Measurements from ENCODE around the gene HS6ST2.

Gene HS6ST2

GRCh38 chrX:132810488-132810887, 147.9 kb downstream of the HS6ST2 start:
- peak overlapping the region; percentile 51 for H3K27ac ChIP-seq

GRCh38 chrX:132809581-132809980, 148.8 kb downstream of the HS6ST2 start:
- no peak for DNase-seq (ENCODE audit: low read depth, low spot score)
- H3K27ac ChIP-seq = peak overlapping the region; percentile 51

More at GRCh38 chrX:132810488-132810887, 147.9 kb downstream of the HS6ST2 start:
- peak; percentile 36 for DNase-seq (ENCODE audit: low read depth, low spot score)

- no peak overlapping the region for H3K27ac ChIP-seq
- no peak for DNase-seq (ENCODE audit: low read depth, low spot score)
These were observed 150.9 kb downstream of the HS6ST2 start for GRCh38 chrX:132807411-132808030.

DNA sequence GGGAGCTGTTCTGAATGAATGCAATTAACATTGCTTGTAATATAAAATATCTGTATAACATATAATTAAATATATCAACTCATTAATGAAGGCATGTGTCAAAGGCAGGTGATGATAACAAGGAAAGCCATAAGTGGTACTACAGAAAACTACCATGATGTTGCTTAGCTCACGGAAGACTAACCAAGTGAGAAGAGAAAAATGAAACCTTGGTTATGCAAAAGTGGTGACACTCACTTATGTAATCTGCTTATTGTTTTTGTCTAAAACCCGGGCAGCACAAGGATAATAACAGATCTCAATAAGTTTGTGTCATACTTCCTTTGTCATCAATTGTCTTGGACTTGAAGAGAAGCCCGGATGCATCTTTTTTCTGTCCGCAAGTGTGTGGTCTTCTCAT, 156.4 kb downstream of the HS6ST2 start:
- DNase-seq (ENCODE audit: low read depth, low spot score) = no peak
- H3K27ac ChIP-seq = no peak overlapping the region

GRCh38 chrX:132795181-132795580, 163.2 kb downstream of the HS6ST2 start:
- no peak for DNase-seq (ENCODE audit: low read depth, low spot score)
- H3K27ac ChIP-seq = no peak overlapping the region

- H3K27ac ChIP-seq = no peak overlapping the region
- DNase-seq (ENCODE audit: low read depth, low spot score) = no peak
These were observed 166.7 kb downstream of the HS6ST2 start for GRCh38 chrX:132791714-132792113.

GRCh38 chrX:132790329-132790728, 168.1 kb downstream of the HS6ST2 start:
- H3K27ac ChIP-seq = no peak overlapping the region
- DNase-seq (ENCODE audit: low read depth, low spot score) = no peak

DNA sequence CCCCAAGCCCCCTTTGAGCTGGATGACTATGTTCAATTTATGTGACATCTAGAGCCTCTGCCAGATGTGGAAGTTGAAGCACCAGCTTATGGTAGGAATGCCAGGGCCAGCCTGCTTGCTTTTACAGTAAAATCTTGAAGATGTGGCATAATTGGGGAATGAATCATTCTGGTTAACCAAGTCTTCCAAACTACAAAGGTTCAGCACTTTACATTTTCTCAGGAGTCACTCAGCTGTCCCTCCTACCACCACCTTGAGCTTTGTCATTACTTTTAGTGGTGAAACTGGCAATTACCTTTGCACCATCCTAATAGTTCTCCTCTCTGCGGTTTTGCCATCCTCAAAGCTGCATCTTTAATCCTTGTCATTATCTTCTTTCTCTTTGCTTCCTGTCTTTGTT, 172.2 kb downstream of the HS6ST2 start:
- no peak for DNase-seq (ENCODE audit: low read depth, low spot score)
- no peak overlapping the region for H3K27ac ChIP-seq

- H3K27ac ChIP-seq = no peak overlapping the region
These were observed 179.5 kb downstream of the HS6ST2 start for GRCh38 chrX:132778917-132779316.

GRCh38 chrX:132776486-132777210, 181.8 kb downstream of the HS6ST2 start:
- no peak for DNase-seq (ENCODE audit: low read depth, low spot score)
- no peak overlapping the region for H3K27ac ChIP-seq

More at GRCh38 chrX:132778917-132779316, 179.5 kb downstream of the HS6ST2 start:
- DNase-seq (ENCODE audit: low read depth, low spot score) = no peak

GRCh38 chrX:132775263-132775823, 183.1 kb downstream of the HS6ST2 start:
- DNase-seq (ENCODE audit: low read depth, low spot score) = no peak
- H3K27ac ChIP-seq = no peak overlapping the region

- no peak overlapping the region for H3K27ac ChIP-seq
- no peak for DNase-seq (ENCODE audit: low read depth, low spot score)
These were observed 184.3 kb downstream of the HS6ST2 start for GRCh38 chrX:132774010-132774714.

DNA sequence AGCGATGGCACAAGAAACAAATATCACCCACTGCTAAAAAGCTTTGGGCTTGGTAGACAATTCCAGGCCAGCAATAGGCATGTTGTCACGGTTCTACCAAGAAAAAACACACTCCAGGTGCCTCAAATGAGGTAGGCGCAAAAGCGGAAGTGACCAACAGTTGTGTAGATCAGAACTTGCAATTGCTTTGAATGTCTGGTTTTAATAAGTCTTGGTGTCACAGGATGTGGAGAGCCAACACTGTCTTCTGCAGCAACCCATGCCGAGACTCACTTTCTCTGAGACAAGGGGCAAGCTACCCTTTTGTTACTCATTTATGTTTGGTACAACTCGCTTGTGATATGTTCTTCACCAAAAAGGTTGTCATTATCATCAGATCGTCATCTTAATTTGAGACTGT, 188.8 kb downstream of the HS6ST2 start:
- DNase-seq (ENCODE audit: low read depth, low spot score) = no peak

GRCh38 chrX:132766452-132766851, 192.0 kb downstream of the HS6ST2 start:
- no peak overlapping the region for H3K27ac ChIP-seq
- DNase-seq (ENCODE audit: low read depth, low spot score) = no peak

More for the DNA sequence above, 188.8 kb downstream of the HS6ST2 start:
- H3K27ac ChIP-seq = no peak overlapping the region

- DNase-seq (ENCODE audit: low read depth, low spot score) = no peak
These were observed 194.9 kb downstream of the HS6ST2 start for GRCh38 chrX:132763528-132763927.

DNA sequence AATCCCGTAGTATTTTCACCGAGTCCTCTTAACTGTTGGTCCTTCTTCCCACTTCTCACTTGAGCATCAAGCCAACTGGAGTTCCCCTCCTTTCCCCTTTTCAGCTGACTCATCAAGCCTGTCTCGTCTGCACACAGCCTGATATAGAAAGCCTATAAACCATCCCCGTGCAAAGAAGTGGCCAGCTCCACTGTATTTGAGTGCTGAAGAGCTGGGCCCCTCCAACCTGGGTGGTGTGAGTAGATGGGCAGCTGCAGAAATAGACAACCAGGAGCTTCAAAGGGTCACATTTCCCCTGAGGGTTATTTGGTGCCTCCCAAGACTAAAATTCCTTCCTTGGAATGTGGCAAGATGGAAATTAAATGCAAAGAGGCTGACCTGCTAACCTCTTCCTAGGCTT, 199.7 kb downstream of the HS6ST2 start:
- no peak for DNase-seq (ENCODE audit: low read depth, low spot score)
- H3K27ac ChIP-seq = no peak overlapping the region

More at GRCh38 chrX:132763528-132763927, 194.9 kb downstream of the HS6ST2 start:
- no peak overlapping the region for H3K27ac ChIP-seq

GRCh38 chrX:132757066-132757623, 201.3 kb downstream of the HS6ST2 start:
- no peak overlapping the region for H3K27ac ChIP-seq

DNA sequence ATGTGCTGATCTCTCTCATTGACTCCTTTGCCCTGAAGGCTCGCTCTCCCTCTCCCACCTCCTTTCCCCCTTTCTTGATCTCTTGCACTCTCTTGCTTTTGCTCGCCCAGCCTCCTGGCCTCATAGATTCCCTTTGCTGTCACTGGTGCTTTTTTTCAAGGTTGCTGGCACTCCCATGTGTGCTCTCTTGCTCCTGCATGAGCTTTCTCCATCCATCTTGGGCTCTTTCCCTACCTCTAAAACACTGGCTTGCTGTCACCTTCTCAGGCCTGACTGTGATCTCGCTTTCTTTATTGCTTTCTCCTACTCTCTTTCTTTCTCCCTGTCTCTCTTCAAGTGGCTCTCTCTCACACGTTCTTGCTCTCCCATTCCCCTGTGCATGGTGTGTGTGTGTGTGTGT, 202.0 kb downstream of the HS6ST2 start:
- DNase-seq (ENCODE audit: low read depth, low spot score) = no peak
- no peak overlapping the region for H3K27ac ChIP-seq

More at GRCh38 chrX:132757066-132757623, 201.3 kb downstream of the HS6ST2 start:
- no peak for DNase-seq (ENCODE audit: low read depth, low spot score)

DNA sequence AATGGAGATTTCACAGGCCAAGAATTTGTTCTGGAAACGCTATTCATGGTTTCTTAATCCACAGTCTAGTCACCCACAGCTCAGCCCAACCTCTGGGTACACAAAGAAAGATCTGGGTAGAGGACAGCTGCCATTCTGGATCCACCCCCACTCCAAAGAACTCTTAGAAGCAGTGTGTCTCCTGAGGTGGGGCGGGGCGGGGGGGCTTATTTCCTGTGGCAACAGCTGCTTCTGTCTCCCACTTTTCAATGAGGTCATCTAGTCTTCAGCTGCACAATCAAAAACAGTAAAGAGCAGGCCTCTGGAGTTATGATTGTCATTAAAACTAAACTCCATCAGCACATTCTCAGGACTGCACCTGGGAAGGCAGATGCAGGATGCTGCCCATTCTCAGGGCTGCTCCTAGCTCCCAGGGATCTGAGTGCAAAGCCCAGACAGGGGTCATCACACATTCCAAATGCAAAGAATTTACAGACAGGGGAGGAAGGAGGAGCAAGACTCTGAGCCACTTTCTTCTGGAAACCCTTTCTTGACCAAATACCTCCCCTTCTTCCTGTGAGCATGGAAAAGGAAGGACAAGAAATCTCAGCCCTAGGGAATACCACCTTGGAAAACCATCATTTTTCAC, 207.3 kb downstream of the HS6ST2 start:
- no peak overlapping the region for H3K27ac ChIP-seq

More for the DNA sequence above, 207.3 kb downstream of the HS6ST2 start:
- DNase-seq (ENCODE audit: low read depth, low spot score) = no peak

All from epithelial cell of prostate (primary cell).